HG03432 (cell line): ENCODE data around the gene MOCS1.

Experiments
- ATAC-seq: cut with Tn5 transposase; IDR thresholded peaks from one replicate; pipeline ENCODE4 v1.9.1; 2021; ENCODE audit warnings: mild to moderate bottlenecking, moderate library complexity; ENCODE audit not compliant: unreplicated experiment

Gene MOCS1

DNA sequence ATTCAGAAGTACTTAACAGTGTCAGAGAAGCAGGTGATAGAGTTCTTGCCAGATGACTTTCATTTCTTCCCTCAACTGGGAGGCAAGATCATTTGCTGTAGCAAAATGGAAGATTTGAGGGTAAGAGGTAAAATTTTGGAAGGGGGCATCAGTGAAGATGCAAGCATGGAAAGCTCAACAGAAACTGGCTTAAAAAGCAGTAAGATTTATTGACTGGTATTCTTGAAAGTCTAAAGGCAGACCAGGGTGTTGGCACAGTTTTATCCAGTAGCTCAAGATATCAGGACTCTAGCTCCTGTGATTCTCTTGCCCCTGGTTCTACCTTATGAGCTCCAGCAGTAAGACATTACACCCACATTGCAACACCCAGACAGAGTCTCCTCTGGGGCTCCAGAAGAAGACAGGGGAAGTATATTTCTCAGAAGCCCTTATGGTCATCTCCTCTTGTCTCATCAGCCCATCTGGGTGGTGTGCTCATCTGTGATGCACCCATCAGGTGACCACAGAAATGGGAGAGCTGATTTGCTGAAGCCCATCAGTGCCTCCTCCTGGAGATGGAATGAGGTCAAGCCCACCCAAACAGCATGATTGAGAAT is 16.0 kb upstream of the MOCS1 start:
- ATAC-seq, result no peak

DNA sequence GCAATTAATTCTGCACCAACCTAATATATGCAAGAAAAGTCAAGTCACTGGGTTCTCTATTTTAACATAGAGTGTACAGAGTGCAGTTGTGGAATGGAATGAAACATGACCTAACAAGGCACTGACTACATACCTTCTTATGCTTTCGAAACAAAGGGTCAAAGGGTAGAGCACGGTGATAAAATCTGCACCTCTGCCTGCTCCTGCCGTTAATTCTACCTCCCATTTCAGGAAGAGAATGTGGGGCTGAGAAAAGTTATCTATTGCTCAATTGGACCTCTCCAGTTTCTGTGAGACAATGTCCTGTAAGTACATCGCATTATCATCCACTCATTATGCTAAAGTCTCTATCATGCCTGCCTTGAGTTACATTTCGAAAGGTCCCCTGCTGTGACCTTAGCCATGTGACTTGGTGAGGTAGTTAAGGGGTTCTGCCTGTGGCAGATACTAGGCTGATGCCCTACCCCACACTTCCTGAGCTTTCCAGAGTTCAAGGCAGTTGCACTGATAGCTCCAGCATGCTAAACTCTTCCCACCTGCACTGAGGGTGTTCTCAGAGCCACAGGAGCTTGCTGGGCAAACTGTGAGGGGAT is 14.0 kb upstream of the MOCS1 start:
- ATAC-seq, result no peak

GRCh38 chr6:39947611-39948068 is 13.4 kb upstream of the MOCS1 start:
- no peak for ATAC-seq

- no peak for ATAC-seq
These were observed 11.4 kb upstream of the MOCS1 start for GRCh38 chr6:39945626-39946025.

GRCh38 chr6:39942903-39943580 is 8.8 kb upstream of the MOCS1 start:
- no peak for ATAC-seq

DNA sequence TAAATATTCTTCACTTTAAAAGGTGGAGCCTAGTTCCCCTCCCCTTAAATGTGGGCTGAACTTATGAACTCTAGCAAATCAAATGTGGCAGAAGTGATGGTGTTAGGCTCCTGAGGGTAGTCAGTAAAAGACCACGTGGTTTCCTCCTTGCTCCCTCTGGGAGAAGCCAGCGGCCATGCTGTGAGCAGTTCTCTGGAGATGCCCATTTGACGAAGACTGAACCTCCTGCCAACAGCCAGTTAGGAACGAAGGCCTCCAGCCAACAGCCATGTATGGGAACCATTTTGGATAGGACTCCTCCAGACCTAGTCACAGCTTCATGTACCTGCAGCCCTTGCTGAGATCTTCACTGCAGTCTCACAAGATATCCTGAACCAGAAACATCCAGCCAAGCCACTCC is 7.6 kb upstream of the MOCS1 start:
- ATAC-seq, result no peak

GRCh38 chr6:39941138-39941537 is 6.9 kb upstream of the MOCS1 start:
- no peak for ATAC-seq

- no peak for ATAC-seq
These were observed 4.8 kb upstream of the MOCS1 start for GRCh38 chr6:39938773-39939654.

DNA sequence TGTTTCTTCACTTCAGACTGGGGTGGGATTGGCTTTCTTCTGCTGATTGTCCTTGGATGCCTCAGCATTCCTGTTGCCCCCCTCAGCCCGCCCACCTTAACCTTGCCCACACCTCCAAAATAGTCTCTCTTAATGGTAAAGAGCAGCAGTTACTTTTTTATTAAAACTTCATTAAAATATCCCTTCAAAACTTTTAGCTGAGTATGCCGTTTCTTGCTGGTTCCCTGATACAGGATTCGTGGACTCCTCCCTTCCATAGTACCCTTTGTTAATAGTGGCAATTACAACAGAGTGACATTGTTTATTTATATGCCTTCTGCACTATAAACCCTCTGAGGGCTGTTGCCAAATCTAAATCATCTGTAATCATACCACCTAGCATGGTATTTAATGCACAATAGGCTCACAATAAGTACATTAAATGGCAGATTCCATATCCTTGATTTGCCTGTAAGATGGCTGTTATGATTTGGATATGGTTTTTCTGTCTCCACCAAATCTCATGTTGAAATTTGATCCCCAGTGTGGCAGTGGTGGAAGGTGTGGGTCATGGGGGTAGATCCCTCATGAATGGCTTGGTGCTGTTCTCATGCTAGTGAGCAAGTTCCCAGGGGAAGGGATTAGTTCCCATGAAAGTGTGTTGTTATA is 3.5 kb upstream of the MOCS1 start:
- no peak for ATAC-seq

DNA sequence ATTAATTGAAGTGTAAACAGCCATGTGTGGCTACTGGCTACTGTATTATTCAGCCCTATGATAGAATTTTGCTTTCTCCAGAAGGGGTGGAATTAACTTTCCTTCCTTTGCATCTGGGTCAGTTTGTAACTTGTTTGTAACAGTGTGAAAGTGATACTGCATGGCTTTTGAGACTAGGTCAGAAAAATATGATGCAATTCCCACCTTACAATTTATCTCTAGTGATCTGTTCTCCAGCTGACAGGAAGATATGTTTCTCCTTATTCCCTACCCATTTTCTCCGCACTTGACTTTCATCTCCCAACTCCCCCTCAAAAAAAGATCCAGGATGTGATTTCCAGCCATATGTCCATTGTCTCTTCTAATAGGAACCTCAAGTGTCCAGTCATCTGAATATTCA is 2.6 kb upstream of the MOCS1 start:
- ATAC-seq, result no peak

DNA sequence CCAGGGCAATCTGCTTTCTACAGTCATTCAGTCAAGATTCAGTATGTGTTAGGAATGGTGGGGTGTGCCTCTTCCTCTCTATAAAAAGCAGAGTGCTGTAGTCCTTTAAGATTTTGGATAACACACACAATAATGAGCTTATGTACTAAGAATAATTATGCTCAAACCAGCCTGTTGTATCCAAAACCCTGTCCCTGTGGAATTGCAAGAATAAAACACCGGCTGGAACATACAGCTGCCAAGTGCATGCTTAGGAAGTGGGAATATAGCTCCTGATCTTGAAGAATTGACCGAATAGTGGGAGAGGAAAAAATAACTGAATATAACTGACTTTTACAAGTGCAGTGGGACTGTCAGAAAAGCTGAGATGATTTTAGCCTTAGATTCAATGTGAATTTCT is 979 bp upstream of the MOCS1 start:
- ATAC-seq, result no peak

DNA sequence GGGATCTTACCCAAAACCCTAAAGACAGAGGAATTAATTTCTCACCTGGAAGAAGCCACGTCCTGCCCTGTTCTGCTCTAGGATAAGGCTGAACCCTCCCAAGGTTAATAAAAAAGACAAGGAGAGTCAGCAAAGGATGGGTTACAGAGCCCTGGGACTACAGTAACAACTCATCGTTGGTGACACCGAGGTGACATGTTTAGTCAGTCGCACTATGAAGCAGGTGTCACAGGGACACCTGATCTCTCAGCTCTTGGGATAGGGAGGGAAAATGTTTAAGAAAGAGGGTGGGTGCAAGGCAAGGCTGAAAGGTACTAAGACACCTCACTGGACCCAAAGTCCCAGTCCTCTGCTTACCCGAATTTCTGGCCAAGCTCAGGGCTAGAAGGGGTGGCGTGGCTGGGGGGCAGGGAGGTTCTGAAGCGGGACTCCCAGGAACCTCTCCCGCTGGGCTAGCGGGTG is 562 bp downstream of the MOCS1 start:
- ATAC-seq, result no peak

GRCh38 chr6:39932386-39932910 is 1.8 kb downstream of the MOCS1 start:
- no peak for ATAC-seq

GRCh38 chr6:39931607-39932006 is 2.7 kb downstream of the MOCS1 start:
- no peak for ATAC-seq

DNA sequence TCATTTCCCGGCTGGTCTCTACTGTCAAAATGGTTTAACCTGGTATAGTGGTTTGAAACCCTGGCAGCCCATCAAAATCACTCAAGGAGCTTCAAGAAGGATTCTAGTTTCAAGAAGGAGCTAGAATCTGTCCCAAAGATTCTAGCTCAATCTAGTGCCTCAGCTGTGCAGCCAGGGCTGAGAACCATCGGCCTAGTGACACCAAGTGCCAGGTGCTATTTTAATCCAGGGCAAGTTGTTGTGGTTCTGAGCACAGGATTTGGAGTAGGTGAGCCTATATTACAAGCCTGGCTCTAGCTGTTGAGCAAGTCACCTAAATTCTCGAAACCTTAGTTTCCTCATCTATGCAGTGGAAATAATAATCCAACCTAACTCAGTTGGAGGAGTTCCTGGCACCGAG is 3.7 kb downstream of the MOCS1 start:
- ATAC-seq, result no peak

- no peak for ATAC-seq
These were observed 4.4 kb downstream of the MOCS1 start for GRCh38 chr6:39929733-39930461.

- ATAC-seq, result no peak
These were observed 5.1 kb downstream of the MOCS1 start for GRCh38 chr6:39929039-39929732.

DNA sequence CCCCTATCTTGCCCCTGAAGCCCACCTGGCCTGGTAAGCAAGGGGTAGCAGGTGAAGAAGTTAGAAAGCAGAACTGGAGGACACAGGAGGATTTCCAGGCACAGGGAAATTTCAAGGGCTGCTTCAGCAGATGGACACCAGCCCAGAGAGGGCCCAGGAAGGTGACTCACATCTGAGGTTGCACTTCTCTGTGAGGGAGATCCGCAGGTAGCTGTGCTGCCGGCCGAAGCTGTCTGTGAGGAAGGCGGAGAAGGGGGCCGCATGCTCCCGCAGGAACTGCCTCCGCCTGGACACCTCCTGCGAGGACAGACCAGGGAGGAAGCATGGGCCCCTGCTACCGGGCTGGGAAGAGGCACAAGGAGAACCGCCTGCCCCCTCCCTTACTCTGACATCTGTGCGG is 7.1 kb downstream of the MOCS1 start:
- no peak for ATAC-seq

DNA sequence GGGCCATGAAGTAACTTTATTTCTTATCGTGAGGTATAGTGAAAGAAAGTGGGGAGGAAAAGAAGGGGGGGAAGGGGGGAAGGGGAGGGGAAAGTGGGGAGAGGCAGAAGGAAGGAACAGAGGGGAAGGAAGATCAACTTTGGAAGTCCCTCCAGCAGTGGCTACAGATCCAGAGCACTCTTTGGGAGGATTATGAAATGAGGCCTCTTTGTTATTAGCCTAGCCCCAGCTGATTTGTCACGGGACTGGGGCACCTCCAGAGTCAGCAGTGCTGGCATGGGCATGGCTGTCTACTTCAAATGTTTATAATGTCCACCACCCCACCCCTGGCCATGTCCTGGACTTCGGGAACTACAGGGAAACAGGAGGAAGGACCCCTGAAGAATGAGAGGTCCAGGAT is 7.6 kb downstream of the MOCS1 start:
- no peak for ATAC-seq
